Testis (tissue), 2 donors: ENCODE measurements around the gene FXYD7.

ENCODE experiments used
- POLR2A ChIP-seq: fragments of 450-650 bp; IDR thresholded peaks from one replicate; pipeline ENCODE4 v1.6.1; 2017; ENCODE audit warnings: antibody characterized with exemption, mild to moderate bottlenecking, moderate library complexity
- TF ChIP-seq, protein P1 (sequence below), 3 experiments: fragments of 450-650 bp in 2 of 3; fragments of 200-600 bp in 1 of 3; sonication (generic) in 1 of 3; IDR thresholded peaks; one replicate each; pipeline ENCODE4 v1.5.1; 2016 to 2019; ENCODE audit warnings: antibody characterized with exemption in 3 of 3, mild to moderate bottlenecking in 2 of 3, moderate library complexity in 1 of 3

DNA sequence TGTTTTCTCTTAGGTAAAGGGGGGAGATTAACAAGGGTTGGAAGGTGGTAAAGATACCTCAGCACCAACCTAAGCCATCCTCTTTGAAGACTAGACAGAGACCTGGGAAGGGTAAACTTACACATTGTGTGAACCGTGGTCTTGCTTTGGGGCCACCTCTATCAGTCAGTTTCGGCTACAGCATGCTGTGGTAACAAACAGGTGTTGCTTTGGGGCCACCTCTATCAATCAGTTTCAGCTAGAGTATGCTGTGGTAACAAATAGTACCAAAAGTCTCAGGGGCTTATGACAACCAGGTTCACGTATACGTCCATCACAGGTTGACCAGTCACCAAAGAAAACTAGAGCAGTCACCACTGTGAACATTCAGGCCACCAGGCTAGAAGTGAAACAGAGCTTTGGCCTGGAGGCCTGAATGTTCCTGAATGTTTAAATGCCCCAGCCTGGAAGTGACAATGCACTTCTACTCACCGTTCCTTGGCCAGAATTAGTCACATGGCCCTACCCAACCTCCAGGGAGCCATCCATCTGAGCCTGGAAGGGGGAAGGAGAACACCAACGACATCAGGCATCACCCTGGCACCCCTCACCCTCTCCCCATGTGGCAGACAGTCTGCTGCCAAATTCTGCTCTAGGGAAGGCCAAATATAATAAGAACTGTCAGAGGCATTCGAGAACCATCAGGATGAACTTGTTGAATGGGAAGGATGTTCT, 3.8 kb downstream of the FXYD7 start:
- no peak for TF ChIP-seq POLR2A
- TF ChIP-seq, protein P1, sequence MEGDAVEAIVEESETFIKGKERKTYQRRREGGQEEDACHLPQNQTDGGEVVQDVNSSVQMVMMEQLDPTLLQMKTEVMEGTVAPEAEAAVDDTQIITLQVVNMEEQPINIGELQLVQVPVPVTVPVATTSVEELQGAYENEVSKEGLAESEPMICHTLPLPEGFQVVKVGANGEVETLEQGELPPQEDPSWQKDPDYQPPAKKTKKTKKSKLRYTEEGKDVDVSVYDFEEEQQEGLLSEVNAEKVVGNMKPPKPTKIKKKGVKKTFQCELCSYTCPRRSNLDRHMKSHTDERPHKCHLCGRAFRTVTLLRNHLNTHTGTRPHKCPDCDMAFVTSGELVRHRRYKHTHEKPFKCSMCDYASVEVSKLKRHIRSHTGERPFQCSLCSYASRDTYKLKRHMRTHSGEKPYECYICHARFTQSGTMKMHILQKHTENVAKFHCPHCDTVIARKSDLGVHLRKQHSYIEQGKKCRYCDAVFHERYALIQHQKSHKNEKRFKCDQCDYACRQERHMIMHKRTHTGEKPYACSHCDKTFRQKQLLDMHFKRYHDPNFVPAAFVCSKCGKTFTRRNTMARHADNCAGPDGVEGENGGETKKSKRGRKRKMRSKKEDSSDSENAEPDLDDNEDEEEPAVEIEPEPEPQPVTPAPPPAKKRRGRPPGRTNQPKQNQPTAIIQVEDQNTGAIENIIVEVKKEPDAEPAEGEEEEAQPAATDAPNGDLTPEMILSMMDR (IDR thresholded peaks at IDR 0.05), result no peak
